HEK293T (cell line): ENCODE data around the gene LAMC1.

Experiments
- ARNT ChIP-seq: fragments of 450-650 bp; IDR thresholded peaks from 2 replicates; pipeline ENCODE4 v1.6.1; 2017; ENCODE audit warnings: mild to moderate bottlenecking
- BHLHE40 ChIP-seq: fragments of 450-650 bp; IDR thresholded peaks from 2 replicates; pipeline ENCODE4 v1.6.1; 2016; ENCODE audit warnings: mild to moderate bottlenecking, moderate library complexity, borderline replicate concordance
- ELF4 ChIP-seq: fragments of 450-650 bp; IDR thresholded peaks from 2 replicates; pipeline ENCODE4 v1.6.1; 2017; ENCODE audit warnings: antibody characterized with exemption
- FOXA1 ChIP-seq: fragments of 450-650 bp; IDR thresholded peaks from 2 replicates; pipeline ENCODE4 v1.6.1; 2016; ENCODE audit warnings: mild to moderate bottlenecking
- FOXK2 ChIP-seq: fragments of 450-650 bp; IDR thresholded peaks from 2 replicates; pipeline ENCODE4 v1.6.1; 2016; ENCODE audit warnings: mild to moderate bottlenecking
- FOXM1 ChIP-seq: fragments of 450-650 bp; IDR thresholded peaks from 2 replicates; pipeline ENCODE4 v1.6.1; 2017; ENCODE audit warnings: mild to moderate bottlenecking, borderline replicate concordance
- HDGF ChIP-seq: fragments of 450-650 bp; IDR thresholded peaks from 2 replicates; pipeline ENCODE4 v1.6.1; 2017; ENCODE audit warnings: antibody characterized with exemption, borderline replicate concordance
- L3MBTL2 ChIP-seq: fragments of 450-650 bp; conservative IDR thresholded peaks from 2 replicates; pipeline ENCODE4 v1.6.1; 2016; ENCODE audit warnings: mild to moderate bottlenecking
- NFRKB ChIP-seq: fragments of 450-650 bp; IDR thresholded peaks from 2 replicates; pipeline ENCODE4 v1.6.1; 2016; ENCODE audit warnings: mild to moderate bottlenecking, moderate library complexity
- SP1 ChIP-seq: fragments of 450-650 bp; IDR thresholded peaks from 2 replicates; pipeline ENCODE4 v1.6.1; 2017
- SUZ12 ChIP-seq: fragments of 450-650 bp; IDR thresholded peaks from 2 replicates; pipeline ENCODE4 v1.6.1; 2016; ENCODE audit warnings: mild to moderate bottlenecking
- TARDBP ChIP-seq: fragments of 450-650 bp; IDR thresholded peaks from 2 replicates; pipeline ENCODE4 v1.6.1; 2016
- ZNF384 ChIP-seq: fragments of 450-650 bp; IDR thresholded peaks from 2 replicates; pipeline ENCODE4 v1.6.1; 2016
- TF ChIP-seq, protein P1 (sequence below): fragments of 450-650 bp; IDR thresholded peaks from 2 replicates; pipeline ENCODE4 v1.6.1; 2016

DNA sequence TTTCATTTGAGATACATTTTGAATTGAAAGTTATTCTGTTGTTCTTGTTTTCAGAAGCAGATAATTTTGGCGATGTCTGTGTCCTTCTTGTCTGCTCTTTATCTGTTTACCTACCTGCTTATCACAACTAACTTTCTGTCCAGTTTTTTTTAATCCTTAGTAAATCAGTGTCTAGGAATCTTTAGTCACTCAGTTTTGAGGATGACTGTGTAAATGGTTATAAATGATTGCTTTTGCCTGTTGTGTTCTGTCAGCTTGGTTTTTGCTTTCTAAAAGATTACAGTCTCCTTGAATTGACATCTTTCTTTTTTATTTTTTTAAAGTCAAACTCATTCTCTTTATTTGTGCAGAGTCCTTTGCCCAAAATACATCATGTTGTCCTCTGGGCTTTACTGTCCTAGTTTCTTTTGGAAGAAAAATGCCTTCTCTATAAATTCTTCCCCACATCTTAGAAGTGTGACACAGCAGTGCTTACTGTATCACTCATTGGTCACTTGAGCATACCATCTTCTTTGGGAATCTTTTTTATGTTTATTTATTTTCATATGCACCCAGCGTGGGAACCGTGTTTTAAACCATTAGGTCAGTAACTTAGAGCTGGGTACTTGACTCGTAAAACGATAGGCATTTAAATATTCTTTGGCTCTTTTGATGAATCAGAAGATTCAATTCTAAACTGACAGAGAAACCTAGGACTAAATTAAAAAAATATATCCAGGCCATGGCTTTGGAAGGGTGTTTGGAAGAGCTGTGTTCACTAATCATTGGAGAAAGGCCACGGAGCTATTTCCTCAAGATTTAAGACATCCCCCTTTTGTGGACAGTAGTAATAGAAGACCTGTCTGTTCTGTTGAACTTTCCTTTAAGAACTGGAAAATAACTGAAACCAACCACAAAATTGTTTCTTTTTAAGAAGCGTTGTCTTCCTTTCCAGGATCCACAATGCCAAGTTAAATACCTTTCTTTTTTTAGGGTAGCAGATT is 20.9 kb downstream of the LAMC1 start:
- TF ChIP-seq SUZ12: no peak
- TF ChIP-seq FOXA1: no peak
- no peak for TF ChIP-seq TARDBP
- no peak for TF ChIP-seq ELF4
- TF ChIP-seq FOXK2: no peak
- TF ChIP-seq ZNF384: peak; percentile 27
- no peak for TF ChIP-seq FOXM1
- no peak for TF ChIP-seq SP1
- no peak for TF ChIP-seq ARNT
- no peak for TF ChIP-seq L3MBTL2
- no peak for TF ChIP-seq NFRKB
- TF ChIP-seq HDGF: no peak
- TF ChIP-seq, protein P1, sequence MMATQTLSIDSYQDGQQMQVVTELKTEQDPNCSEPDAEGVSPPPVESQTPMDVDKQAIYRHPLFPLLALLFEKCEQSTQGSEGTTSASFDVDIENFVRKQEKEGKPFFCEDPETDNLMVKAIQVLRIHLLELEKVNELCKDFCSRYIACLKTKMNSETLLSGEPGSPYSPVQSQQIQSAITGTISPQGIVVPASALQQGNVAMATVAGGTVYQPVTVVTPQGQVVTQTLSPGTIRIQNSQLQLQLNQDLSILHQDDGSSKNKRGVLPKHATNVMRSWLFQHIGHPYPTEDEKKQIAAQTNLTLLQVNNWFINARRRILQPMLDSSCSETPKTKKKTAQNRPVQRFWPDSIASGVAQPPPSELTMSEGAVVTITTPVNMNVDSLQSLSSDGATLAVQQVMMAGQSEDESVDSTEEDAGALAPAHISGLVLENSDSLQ: peak; percentile 42; the same call in 1 of the 2 replicates
- TF ChIP-seq BHLHE40: no peak
